ES-I3 (cell line): ENCODE measurements around the gene ARFGAP2.
"Not testable (repeated sequence)": the region's sequence is repeated elsewhere in the genome, so short reads cannot be mapped to it uniquely, and the experiment has no call there.

Experiments
- H3K36me3 ChIP-seq: 2 replicates; pipeline ENCODE4 v1.6.1; 2013; ENCODE audit warnings: mild to moderate bottlenecking, low read length, control low read depth, moderate library complexity; ENCODE audit not compliant: insufficient read depth
- H3K4me1 ChIP-seq: 2 replicates; pipeline ENCODE4 v1.6.1; 2013; ENCODE audit warnings: mild to moderate bottlenecking, control low read depth, low read length; ENCODE audit not compliant: insufficient read depth
- H3K9ac ChIP-seq: 2 replicates; pipeline ENCODE4 v1.6.1; 2013; ENCODE audit warnings: low read depth, mild to moderate bottlenecking, low read length, moderate library complexity
- H3K9me3 ChIP-seq: 2 replicates; pipeline ENCODE4 v1.6.1; 2013; ENCODE audit warnings: mild to moderate bottlenecking, low read length, moderate library complexity; ENCODE audit not compliant: control insufficient read depth, insufficient read depth

ARFGAP2 gene

DNA sequence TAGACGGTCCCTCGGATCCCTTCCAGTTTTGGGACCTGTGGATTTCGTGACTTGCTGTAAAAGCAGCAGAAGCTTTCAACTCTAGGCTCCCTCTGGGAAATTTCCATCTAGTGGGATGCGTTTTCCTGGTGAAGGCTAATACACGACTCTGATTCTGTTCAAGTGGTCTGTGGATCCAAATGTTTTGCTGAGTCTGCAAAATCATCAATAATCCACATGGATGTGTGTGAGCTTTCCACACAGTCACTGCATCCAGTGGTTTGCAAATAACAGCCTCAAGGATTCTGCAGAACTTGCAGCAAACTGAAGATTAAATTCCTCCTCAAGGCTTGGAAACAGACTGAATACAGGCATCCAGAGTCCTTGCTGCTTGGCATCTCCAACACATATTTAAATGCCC, 25.9 kb upstream of the ARFGAP2 start:
- H3K36me3 ChIP-seq = no peaks in the 10 kb centered on the region
- H3K9me3 ChIP-seq = no peaks in the 10 kb centered on the region
- peaks cover 7% of the 10 kb centered on the region for H3K4me1 ChIP-seq
- H3K9ac ChIP-seq = no peak overlapping the region

DNA sequence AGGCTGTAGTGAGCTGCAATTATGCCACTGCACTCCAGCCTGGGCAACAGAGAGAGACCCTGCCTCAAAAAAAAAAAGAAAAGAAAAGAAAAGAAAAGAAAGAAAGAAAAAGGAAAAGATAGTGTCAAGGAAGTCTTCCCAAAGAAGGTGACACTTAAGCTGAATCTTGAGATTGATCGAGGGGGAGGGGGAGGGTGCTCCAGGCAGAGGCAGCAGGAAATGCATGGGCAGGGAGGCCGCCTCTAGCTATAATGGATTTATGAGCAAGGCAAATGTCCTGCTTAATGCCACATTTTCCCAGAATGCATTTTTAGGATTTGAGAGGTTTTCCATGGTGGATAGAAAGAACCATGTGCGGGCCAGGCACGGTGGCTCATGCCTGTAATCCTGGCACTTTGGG, 24.3 kb upstream of the ARFGAP2 start:
- H3K4me1 ChIP-seq = peaks cover 7% of the 10 kb centered on the region
- no peak overlapping the region for H3K9ac ChIP-seq
- H3K9me3 ChIP-seq = no peaks in the 10 kb centered on the region
- no peaks in the 10 kb centered on the region for H3K36me3 ChIP-seq

DNA sequence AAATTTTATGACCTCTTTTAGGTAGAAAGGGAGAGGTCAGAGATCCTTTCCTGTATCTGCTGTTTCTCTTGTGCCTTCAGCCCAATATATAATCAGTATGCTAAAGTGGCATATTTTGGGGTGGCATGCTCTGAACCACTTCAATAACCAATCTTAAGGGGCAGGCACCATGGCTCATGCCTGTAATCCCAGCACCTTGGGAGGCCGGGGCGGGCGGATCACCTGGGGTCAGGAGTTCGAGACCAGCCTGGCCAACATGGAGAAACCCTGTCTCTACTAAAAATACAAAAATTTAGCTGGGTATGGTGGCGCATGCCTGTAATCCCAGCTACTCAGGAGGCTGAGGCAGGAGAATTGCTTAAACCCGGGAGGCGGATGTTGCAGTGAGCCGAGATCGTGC, 21.5 kb upstream of the ARFGAP2 start:
- H3K9ac ChIP-seq, H3K4me1 ChIP-seq, H3K9me3 ChIP-seq, H3K36me3 ChIP-seq: not testable (repeated sequence)

DNA sequence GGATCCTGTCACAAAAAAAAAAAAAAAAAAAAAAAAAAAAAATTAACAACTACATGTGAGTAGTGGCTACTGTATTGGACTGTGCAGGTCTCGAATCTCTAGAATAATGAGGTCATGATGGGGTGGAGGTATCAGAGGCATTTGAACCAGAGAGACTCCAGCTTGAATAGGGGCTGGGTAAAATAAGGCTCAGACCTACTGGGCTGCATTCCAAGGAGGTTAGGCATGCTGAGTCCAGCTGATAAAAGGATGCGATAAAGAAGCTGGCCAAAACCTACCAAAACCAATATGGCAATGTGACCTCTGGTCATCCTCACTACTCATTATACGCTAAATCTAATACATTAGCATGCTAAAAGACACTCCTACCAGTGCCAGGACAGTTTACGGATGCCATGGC, 15.4 kb upstream of the ARFGAP2 start:
- no peaks in the 10 kb centered on the region for H3K36me3 ChIP-seq
- peaks cover 9% of the 10 kb centered on the region for H3K4me1 ChIP-seq
- no peaks in the 10 kb centered on the region for H3K9me3 ChIP-seq
- no peak overlapping the region for H3K9ac ChIP-seq

DNA sequence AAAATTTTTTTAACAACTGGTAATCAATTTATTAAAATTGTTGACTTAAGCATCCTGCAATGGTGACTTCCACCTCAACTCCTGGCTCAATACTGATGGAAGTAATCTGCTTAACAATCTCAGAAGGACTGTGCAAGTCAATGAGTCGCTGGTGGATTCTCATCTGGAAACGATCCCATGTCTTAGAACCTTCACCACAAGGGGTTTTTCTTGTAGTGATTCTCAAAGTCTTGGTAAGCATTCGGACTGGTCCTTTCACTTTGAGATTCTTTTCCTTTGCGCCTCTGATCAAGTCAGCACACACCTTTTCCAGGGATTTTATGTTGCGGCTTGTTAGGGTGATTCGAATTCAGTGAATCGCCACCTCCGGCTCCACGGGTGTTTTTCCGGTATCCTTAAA, 14.5 kb upstream of the ARFGAP2 start:
- not testable (repeated sequence) for H3K4me1 ChIP-seq, H3K36me3 ChIP-seq, H3K9ac ChIP-seq, H3K9me3 ChIP-seq

DNA sequence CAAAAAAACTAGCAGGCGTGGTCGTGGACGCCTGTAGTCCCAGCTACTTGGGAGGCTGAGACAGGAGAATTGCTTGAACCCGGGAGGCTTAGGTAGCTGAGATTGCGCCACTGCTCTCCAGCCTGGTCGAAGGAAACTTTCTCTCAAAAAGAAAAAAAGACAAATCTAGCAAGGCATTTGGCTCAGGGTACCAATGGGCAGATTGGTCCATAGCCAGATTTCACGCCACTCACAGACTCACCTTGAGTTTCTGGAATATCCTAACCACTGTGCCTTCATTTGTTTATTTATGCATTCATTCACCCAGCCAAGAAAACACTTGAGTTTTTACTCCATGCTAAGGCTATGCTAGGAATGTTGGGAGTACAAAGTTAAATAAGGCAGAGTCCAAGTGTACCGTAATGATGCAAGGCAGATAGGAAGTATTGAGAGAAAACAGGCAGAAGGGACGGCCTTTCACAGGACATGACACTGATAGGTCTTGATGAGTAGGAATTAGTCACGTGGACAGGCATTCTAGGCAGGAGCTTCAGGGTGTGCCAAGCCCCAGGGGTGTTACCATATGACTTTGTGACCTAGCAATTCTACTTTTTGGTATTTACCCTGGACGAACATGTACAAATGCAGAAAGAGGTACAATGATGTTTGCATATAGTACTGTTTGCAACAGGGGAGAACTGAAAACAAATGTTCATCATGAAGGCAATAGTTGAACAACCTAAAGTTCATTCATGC, 12.6 kb upstream of the ARFGAP2 start:
- Histone ChIP-seq H3K9me3 (no peaks in the 10 kb centered on the region), H3K4me1 (peaks cover 9% of the 10 kb centered on the region), H3K9ac (no peak overlapping the region), H3K36me3 (no peaks in the 10 kb centered on the region)

DNA sequence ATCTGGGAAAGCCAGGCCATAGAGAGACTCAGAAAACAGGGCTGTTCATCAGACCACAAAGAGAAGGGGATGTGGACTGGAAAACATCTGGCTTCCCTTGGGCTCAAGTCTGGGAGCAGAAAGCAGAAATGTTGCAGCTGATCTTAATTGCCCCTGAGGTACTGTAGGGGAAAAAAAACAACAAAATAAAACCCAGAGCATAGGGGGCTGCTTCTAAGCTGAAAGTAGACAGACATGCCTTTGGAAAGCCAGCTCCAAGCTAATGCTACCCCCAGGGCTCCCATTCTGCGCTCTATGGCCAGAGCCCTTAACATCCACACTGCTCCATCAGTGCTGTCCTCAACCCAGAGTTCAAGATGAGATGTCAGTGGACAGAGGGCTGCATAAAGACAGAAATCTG, 11.6 kb upstream of the ARFGAP2 start:
- Histone ChIP-seq H3K4me1 (peaks cover 13% of the 10 kb centered on the region), H3K9me3 (no peaks in the 10 kb centered on the region), H3K9ac (no peak overlapping the region), H3K36me3 (no peaks in the 10 kb centered on the region)

DNA sequence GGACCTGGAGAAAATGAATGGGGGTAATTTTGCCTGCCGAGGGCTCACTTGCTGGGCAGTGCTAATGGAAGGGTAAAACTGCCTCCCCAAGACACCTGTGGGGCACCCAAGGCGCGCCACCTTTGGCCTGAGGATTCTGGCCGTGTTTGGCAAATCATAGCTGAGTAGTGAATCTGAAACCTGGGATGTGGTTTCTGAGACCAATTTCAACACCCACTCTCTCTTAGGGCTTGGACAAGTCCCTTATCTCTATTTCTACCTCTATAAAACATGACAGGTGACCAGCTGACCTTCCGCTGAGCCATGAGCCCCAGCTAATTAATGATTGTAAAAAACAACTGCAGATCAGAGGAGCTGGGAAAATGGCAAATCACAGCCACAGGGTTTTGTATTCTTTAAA, 11.0 kb upstream of the ARFGAP2 start:
- Histone ChIP-seq H3K4me1 (peaks cover 13% of the 10 kb centered on the region), H3K9ac (peak overlapping the region; percentile 91), H3K36me3 (no peaks in the 10 kb centered on the region), H3K9me3 (no peaks in the 10 kb centered on the region)

DNA sequence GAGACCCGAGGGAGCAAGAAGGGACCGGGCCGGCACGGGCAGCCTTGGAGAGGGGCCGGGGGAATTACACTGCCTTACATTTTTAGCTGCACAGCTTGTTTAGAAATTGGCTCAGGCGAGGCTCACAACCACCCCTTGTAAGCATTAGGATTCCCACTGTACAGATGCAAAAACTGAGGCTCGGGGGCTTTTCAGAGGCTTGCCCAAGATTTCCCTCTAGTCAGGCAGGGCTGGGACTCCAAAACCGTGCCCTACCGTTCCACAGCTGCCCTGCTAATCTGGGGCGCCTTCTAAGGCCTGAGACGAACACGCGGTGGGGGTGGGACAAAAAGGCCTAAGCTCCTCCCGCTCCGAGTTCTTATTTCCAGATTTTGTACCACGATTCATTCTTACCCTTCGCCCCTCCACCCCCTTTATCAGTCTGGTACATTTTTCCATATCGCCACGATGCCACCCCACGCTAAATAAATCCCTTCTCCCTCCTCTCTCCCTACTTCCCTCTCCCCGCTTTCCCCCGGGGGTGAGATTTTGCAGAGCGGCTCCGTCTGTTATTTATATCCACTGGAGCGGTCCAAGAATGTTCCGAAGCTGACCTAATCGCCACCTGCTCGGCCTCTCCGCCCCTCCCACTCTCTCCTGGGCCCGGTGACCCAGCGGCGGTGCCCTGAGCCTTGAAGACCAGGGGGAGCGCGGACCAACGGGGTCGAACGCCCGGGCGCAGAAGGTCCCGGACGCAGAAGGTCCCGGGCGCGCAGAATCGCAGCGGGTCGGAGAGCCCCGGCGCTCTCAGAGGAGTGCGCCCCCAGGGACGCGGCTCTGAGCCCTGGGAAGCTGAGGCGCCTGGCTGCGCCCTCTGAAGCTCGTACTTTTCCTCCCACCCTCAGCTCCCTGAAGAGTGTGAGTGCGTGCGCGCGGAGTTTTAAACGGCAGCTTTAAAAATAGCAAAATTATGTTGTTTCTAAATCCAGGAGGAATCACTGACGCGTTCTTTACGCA, 10.3 kb upstream of the ARFGAP2 start:
- H3K36me3 ChIP-seq = no peaks in the 10 kb centered on the region; the same call in 1 of the 2 replicates
- peak overlapping the region; percentile 91 for H3K9ac ChIP-seq
- H3K4me1 ChIP-seq = peaks cover 13% of the 10 kb centered on the region
- H3K9me3 ChIP-seq = no peaks in the 10 kb centered on the region

DNA sequence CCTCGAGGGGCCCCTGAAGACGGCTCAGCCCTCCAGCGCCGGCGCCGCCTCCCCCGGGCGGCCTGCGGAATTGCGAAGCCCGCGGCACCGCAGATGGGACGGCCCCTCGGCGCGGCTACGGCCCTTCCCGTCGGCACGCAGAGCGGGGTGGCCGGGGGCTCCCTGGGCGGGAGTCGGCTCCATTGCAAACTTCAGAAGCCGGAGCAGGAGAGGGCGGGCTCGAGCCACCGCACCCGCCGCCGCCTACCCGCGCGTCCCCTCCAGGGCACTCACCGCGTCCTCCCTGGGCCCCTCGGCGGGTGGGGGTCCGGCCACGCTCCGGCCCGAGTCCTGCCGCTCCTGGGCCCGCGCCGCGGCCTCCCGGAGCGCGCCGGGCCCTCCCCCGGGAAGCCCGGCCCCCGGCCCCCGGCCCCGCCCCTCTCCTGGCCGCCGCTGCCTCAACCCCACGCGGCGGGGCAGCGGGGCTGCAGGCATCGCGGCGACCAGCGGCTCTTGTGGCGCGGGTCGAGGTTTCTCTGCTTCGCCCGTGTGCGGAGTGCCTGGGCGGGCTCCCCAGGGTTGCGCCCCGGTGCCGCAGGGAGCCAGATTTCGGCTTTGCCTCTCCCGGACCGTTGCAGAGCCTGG, 9.5 kb upstream of the ARFGAP2 start, which contains the start of gene PACSIN3:
TSS of gene PACSIN3 (minus strand) at position 359 of the 624 bp plus-strand sequence. CDS start 3,707 bp downstream, outside the sequence.
- Histone ChIP-seq H3K9ac (peak within 1 kb of the TSS; percentile 91), H3K36me3 (no peaks in the 10 kb centered on the region; the same call in 1 of the 2 replicates), H3K9me3 (no peaks in the 10 kb centered on the region), H3K4me1 (peaks cover 13% of the 10 kb centered on the region)

DNA sequence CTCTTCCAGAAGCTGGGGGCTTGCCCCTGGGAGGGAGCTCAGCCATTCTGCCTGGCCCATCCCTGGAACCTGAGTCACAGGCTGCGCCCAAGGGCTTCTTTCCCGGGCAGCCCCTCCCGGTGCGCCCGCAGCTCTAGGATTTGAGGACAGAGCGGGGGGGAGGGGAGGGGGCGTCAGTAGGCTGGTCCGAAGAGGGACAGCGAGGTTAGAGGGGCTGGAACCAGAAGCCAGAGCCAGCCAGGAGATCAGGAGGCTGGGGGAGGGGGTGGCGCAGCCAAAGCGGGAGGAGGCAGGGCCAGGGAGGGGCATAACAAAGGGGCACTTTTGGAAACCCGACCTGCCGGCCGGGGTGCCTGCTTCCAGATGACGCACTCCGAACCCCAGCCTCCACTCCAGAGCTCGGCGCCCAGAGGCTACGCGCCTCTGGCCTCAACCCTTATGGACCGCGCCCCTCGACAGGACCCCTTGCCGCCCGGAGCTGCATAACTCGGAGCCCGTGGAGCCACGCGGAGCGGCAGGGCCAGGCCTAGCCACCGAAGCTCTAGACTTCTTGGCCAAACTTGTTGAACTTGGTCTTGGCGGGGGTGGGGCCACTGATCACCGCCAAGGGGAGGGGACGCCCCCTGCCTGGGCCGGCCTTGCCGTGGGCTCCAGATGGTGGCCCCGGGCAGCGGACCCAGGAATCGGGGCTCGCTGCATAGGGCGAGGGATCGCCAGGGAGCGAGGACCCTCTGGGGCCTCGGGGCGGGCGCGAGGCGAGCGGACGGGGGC, 8.8 kb upstream of the ARFGAP2 start:
- peaks cover 13% of the 10 kb centered on the region for H3K4me1 ChIP-seq
- peak overlapping the region; percentile 91 for H3K9ac ChIP-seq
- no peaks in the 10 kb centered on the region; the same call in 1 of the 2 replicates for H3K36me3 ChIP-seq

DNA sequence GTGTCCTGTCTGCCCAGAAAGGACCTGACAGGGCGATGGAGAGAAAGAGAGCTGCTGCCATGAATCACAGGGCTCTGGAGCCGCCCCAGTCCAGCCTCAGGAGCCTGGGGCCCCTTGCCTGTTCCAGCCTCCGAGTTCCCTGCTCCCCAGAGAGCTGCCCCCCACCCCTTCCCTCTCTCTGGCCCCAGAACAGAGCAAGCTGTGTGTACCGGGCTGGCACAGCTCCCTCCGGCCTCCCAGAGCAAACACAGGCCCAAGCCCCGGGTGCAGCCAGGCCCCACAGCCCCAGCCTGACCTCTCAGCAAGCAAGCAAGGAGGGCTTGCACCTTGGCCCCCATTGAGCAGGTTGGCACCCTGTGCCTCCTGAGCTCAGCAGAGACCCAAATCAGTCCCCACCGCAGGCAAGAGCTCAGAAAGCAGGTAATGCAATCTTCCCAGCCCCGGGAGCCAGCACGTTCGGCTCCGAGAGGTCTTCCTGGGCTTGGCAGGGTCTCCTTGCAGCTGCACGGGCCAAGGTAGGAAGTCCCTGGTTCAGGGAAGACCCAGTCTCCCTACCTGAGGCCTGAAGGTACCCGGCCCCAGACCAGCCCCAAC, 8.1 kb upstream of the ARFGAP2 start:
- peak overlapping the region; percentile 91 for H3K9ac ChIP-seq
- peaks cover 13% of the 10 kb centered on the region for H3K4me1 ChIP-seq
- H3K9me3 ChIP-seq = no peaks in the 10 kb centered on the region
- H3K36me3 ChIP-seq = no peaks in the 10 kb centered on the region; the same call in 1 of the 2 replicates

More for the DNA sequence above, 8.8 kb upstream of the ARFGAP2 start:
- H3K9me3 ChIP-seq = no peaks in the 10 kb centered on the region

DNA sequence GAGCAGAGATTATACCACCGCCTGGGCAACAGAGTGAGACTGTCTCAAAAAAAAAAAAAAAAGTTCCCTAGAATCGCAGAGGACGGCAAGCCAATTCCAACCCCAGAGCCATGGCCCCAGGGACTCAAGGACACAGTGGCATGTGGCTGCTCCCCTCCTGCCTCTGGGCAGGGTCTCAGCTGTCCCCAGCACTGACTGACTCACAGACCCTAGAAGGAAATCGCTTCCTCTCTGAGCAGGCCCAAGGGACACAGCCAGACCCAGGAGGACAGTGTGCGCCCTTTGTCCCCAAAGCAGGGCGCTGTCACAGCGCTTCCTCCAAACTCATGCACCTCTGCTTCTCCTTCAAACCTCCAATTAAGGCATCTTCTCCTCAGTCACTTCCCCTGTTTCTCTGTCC, 7.3 kb upstream of the ARFGAP2 start:
- Histone ChIP-seq H3K9me3 (no peaks in the 10 kb centered on the region), H3K36me3 (no peaks in the 10 kb centered on the region; the same call in 1 of the 2 replicates), H3K4me1 (peaks cover 13% of the 10 kb centered on the region), H3K9ac (no peak overlapping the region)
